Mucosa of stomach (tissue), 1 donor: ENCODE measurements around the gene CX3CL1.
A peak's percentile ranks its signal among the peaks of the same experiment; 100 is the strongest.
"Not testable (repeated sequence)": the region's sequence is repeated elsewhere in the genome, so short reads cannot be mapped to it uniquely, and the experiment has no call there.

Experiments used
- H3K27me3 ChIP-seq: one replicate; pipeline ENCODE4 v1.7.0; 2013; ENCODE audit warnings: mild to moderate bottlenecking, low read length; ENCODE audit not compliant: control insufficient read depth, insufficient read depth
- H3K36me3 ChIP-seq: one replicate; pipeline ENCODE4 v1.7.0; 2013; ENCODE audit warnings: low read length; ENCODE audit not compliant: control insufficient read depth, insufficient read depth
- H3K4me1 ChIP-seq: one replicate; pipeline ENCODE4 v1.7.0; 2013; ENCODE audit warnings: mild to moderate bottlenecking, low read length; ENCODE audit not compliant: control insufficient read depth, insufficient read depth
- H3K4me3 ChIP-seq: one replicate; pipeline ENCODE4 v1.7.0; 2013; ENCODE audit warnings: low read length
- H3K9ac ChIP-seq: one replicate; pipeline ENCODE4 v1.7.0; 2013; ENCODE audit warnings: mild to moderate bottlenecking, low read length, moderate library complexity
- H3K9me3 ChIP-seq: one replicate; pipeline ENCODE4 v1.7.0; 2013; ENCODE audit warnings: mild to moderate bottlenecking, low read length, moderate library complexity; ENCODE audit not compliant: control insufficient read depth
- donor health status: Pancreatic carcinoma.

Gene CX3CL1

DNA sequence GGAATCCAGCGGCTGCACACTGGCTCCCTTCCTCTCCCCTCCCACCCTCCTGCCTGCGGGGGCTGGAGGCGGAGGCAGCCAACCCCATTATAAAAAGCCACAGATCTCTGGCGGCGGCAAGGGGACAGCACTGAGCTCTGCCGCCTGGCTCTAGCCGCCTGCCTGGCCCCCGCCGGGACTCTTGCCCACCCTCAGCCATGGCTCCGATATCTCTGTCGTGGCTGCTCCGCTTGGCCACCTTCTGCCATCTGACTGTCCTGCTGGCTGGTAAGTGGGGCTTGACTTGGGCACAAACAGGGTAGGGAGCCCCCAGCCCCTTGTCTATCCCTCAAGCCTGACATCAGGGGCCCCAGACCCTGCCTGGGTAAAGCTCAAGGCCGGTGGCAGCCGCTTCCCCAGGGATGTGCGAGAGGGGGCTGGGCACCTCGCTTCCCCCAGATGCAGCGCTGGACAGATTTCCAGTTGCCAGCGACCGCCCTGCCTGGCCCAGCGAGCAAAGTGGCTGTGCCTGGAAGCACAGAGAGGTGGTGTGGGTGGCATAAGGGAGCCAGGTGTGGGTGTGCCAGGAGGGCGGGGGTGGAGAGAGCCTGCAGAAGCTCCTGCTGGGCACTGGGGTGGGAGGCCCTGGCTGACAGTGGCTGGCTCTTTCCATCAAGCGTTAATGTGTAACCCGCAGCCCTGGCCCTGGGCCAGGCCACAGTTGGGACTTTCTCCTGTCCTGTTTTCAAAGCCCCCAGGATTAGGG is at the start of gene CX3CL1:
TSS of gene CX3CL1 (plus strand) at position 119 of the 745 bp plus-strand sequence. CDS start at position 198, 79 bp downstream.
- peak within 1 kb of the TSS; percentile 74 for H3K9ac ChIP-seq
- no peaks in the 10 kb centered on the region for H3K36me3 ChIP-seq
- H3K4me1 ChIP-seq: peaks cover 18% of the 10 kb centered on the region
- no peak within 1 kb of the TSS for H3K4me3 ChIP-seq
- no peaks in the 10 kb centered on the region for H3K9me3 ChIP-seq
- H3K27me3 ChIP-seq: no peaks in the 10 kb centered on the region

DNA sequence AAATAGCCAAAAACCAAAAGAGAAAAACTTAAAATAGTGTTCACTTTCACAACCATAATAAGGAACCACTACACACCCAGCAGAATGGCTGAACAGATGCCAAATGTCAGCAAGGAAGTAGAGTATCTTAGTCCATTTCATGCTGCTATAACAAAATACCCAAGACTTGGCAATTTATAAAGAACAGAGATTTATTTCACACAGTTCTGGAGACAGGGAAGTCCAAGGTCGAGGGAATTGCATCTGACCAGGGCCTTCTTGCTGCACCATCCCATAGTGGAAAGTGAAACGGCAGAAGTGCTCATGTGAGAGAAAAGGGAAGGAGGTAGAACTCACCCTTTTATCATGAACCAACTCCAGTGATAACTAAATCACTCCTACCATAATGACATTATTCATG is 47.5 kb upstream of the CX3CL1 start:
- no peaks in the 10 kb centered on the region for H3K4me1 ChIP-seq
- no peaks in the 10 kb centered on the region for H3K36me3 ChIP-seq
- no peaks in the 10 kb centered on the region for H3K9me3 ChIP-seq
- no peaks in the 10 kb centered on the region for H3K27me3 ChIP-seq
- H3K4me3 ChIP-seq: no peak overlapping the region
- H3K9ac ChIP-seq: no peak overlapping the region

DNA sequence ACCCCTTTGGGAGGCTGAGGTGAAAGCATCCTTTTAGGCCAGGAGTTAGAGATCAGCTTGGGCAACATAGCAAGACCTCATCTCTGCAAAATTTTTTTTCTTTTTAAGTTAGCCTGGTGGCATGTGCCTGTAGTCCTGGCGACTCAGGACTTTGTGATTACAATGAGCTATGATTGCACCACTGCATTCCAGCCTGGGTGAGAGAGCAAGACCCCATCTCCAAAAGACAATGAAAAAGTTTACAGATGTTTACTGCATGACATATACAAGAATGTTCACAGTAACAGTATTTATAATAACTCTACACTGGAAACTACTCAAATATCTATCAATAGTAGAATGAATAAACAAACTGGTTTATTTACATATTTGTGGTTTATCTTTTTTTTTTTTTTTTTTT is 46.8 kb upstream of the CX3CL1 start:
- no peaks in the 10 kb centered on the region for H3K9me3 ChIP-seq
- no peaks in the 10 kb centered on the region for H3K27me3 ChIP-seq
- H3K4me1 ChIP-seq: no peaks in the 10 kb centered on the region
- no peak overlapping the region for H3K4me3 ChIP-seq
- H3K36me3 ChIP-seq: no peaks in the 10 kb centered on the region
- H3K9ac ChIP-seq: no peak overlapping the region

DNA sequence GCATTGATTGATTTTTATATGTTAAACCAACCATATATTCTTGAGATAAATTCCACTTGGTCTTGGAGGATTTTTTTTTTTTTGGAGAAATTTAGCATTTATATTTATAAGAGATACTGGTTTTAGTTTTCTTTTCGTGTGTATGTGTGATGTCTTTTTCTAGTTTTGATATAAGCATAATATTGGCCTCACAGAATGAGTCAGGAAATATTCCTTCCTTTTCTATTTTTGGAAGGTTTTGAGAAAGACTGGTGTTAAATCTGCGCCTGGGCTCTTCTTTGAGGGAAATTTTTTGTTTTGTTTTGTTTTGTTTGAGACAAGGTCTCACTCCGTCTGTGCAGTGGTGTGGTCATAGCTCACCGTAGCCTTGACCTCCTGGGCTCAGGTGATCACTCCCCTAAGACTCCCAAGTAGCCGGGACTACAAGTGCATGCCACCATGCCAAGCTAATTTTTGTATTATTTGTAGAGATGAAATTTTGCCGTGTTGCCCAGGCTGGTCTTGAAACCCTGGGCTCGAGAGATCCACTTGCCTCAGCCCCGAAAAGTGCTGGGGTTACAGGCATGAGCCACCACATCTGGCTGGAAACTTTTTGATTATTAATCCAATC is 42.5 kb upstream of the CX3CL1 start:
- Histone ChIP-seq H3K4me1 (no peaks in the 10 kb centered on the region), H3K27me3 (no peaks in the 10 kb centered on the region), H3K36me3 (no peaks in the 10 kb centered on the region), H3K9me3 (no peaks in the 10 kb centered on the region), H3K4me3 (no peak overlapping the region), H3K9ac (no peak overlapping the region)

DNA sequence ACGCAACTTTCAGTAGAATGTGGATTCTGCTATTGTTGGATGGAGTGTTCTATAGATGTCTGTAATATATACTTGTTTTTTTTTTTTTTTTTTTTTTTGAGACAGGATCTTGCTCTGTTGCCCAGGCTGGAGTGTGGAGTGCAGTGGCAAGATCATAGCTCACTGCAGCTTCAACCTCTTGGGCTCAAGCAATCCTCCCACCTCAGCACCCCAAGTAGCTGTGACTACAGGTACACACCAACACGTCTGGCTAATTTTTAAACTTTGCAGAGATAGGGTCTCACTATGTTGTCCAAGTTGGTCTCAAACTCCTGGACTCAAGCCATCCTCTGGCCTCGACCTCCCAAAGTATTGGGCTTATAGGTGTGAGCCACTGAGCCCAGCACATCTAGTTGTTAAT is 40.9 kb upstream of the CX3CL1 start:
- Histone ChIP-seq H3K4me1 (no peaks in the 10 kb centered on the region), H3K36me3 (no peaks in the 10 kb centered on the region), H3K9me3 (no peaks in the 10 kb centered on the region), H3K27me3 (no peaks in the 10 kb centered on the region), H3K9ac (no peak overlapping the region), H3K4me3 (no peak overlapping the region)

DNA sequence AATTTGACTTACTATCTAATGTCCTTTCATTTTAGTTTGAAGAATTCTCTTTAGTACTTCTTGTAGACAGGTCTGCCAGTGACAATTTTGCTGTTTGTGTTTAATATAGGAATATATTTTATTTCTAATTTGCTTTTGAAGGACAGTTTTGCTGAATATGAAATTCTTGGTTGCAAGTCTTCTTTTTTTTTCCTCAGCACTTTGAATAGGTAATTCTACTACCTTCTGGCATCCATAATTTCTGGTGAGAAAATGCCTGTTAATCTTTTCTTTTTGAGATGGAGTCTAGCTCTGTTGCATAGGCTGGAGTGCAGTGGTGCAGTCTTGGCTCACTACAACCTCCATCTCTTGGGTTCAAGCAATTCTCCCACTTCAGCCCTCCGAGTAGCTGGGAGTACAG is 38.9 kb upstream of the CX3CL1 start:
- H3K4me3 ChIP-seq: no peak overlapping the region
- H3K4me1 ChIP-seq: no peaks in the 10 kb centered on the region
- no peaks in the 10 kb centered on the region for H3K36me3 ChIP-seq
- no peaks in the 10 kb centered on the region for H3K27me3 ChIP-seq
- no peak overlapping the region for H3K9ac ChIP-seq
- no peaks in the 10 kb centered on the region for H3K9me3 ChIP-seq

DNA sequence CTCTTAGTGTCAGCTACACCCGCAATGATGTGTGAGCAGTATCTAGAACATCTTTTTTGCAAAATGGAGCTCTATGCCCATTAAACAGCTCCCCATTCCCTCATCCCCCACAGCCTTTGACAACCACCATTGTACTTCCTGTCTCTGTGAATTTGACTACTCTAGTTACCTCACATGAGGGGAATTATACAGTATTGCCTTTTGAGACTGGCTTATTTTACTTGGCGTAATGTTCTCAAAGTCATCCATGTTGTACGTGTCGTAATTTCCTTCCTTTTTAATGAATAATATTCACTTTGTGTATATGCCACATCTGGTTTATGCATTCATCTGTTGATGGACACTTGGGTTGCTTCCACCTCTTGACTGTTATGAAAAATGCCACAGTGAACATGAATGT is 36.9 kb upstream of the CX3CL1 start:
- H3K4me3 ChIP-seq: no peak overlapping the region
- H3K27me3 ChIP-seq: no peaks in the 10 kb centered on the region
- no peaks in the 10 kb centered on the region for H3K9me3 ChIP-seq
- no peaks in the 10 kb centered on the region for H3K36me3 ChIP-seq
- no peaks in the 10 kb centered on the region for H3K4me1 ChIP-seq
- H3K9ac ChIP-seq: no peak overlapping the region

DNA sequence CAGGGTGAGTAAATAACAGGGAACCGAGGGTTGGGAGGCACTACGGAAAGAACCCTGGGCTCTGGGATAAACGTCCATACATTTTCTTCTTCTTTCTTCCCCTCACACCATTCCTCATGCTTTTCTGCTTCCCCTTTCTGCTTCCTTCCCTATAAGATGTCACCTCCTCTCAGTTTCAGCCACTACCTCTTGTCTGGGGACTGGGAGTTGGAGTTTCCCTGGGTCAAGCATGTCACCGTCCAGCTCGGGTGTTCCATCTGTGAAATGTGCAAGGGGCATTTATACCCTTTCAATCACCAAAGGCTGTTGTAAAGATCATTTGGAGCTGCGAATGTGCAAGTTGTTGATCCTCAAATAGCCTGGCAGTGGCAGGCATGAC is 31.2 kb upstream of the CX3CL1 start:
- H3K36me3 ChIP-seq: no peaks in the 10 kb centered on the region
- H3K27me3 ChIP-seq: no peaks in the 10 kb centered on the region
- H3K9me3 ChIP-seq: no peaks in the 10 kb centered on the region
- H3K4me3 ChIP-seq: no peak overlapping the region
- H3K4me1 ChIP-seq: peaks cover 10% of the 10 kb centered on the region
- no peak overlapping the region for H3K9ac ChIP-seq

DNA sequence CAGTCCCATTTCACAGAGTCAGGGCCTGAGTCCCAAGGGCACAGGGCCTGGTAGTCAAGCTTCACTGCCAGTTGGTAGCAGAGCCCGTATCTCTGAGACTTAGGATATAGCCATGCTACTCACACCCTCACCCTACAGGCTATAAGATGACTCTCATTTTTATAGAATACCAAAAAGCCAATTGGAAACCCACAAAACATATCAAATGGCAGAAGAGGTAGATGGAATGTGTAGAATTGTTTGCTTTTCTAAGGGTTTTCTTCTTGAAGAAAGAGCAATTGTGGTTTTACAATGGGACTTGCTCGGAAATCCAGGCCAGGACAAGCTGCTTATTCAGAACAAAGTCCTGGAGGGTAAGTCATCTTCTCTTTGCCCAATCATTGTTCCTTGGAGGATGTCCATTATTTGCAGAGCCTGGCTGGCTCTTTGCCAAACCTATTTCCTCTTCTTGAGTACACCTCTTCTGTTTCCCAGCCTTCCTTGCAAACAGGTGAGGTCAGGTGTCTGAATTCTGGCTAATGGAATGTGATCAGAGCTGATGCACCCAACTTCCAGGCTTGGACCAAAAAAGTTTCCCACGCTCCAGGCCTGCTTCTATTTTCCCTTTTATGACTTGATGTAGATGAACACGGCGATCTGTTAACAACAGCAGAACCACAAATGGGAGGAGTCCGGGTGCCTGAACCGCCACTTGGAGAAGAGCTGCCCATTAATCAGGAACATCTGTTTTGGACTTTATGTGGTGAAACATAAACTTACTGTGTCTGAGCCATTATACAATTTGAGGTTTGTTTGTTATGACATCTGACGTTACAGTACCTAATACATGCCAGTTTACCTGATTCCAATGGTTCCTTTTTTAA is 30.6 kb upstream of the CX3CL1 start:
- H3K4me1 ChIP-seq: peaks cover 10% of the 10 kb centered on the region
- no peaks in the 10 kb centered on the region for H3K9me3 ChIP-seq
- no peaks in the 10 kb centered on the region for H3K36me3 ChIP-seq
- H3K9ac ChIP-seq: no peak overlapping the region
- no peaks in the 10 kb centered on the region for H3K27me3 ChIP-seq
- H3K4me3 ChIP-seq: no peak overlapping the region

DNA sequence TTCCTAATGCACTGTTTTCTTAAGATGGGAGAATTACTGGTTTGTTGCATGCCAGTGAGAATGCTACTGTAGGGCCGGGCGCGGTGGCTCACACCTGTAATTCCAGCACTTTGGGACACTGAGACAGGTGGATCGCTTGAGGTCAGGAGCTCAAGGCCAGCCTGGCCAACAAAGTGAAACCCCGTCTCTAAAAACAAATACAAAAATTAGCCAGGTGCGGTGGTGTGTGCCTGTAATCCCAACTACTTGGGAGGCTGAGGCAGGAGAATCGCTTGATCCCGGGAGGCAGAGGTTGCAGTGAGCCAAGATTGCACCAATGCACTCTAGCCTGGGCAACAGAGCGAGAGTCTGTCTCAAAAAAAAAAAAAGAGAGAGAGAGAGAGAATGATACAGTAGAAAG is 29.7 kb upstream of the CX3CL1 start:
- H3K9me3 ChIP-seq, H3K9ac ChIP-seq, H3K27me3 ChIP-seq, H3K4me1 ChIP-seq, H3K36me3 ChIP-seq, H3K4me3 ChIP-seq: not testable (repeated sequence)

DNA sequence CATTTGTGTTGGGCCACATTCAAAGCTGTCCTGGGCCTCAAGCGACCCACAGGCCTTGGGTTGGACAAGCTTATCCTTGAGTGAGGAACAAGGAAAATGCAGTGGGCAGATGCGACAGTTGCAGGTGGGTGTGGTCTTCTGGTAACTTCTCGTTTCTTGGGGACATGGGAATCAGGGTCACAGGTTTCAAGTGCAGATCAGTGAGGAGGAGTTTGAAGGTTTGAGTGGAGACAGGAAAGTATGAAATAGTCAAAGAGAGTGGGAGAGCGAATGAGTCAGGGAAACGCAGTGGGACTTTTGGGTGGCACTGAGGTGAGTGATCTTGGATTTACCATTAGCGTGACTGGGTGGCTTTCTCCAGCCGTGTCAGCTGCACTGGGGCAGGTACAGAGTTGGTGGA is 29.1 kb upstream of the CX3CL1 start:
- no peaks in the 10 kb centered on the region for H3K9me3 ChIP-seq
- no peaks in the 10 kb centered on the region for H3K27me3 ChIP-seq
- H3K4me3 ChIP-seq: no peak overlapping the region
- no peaks in the 10 kb centered on the region for H3K36me3 ChIP-seq
- no peak overlapping the region for H3K9ac ChIP-seq
- peaks cover 10% of the 10 kb centered on the region for H3K4me1 ChIP-seq

DNA sequence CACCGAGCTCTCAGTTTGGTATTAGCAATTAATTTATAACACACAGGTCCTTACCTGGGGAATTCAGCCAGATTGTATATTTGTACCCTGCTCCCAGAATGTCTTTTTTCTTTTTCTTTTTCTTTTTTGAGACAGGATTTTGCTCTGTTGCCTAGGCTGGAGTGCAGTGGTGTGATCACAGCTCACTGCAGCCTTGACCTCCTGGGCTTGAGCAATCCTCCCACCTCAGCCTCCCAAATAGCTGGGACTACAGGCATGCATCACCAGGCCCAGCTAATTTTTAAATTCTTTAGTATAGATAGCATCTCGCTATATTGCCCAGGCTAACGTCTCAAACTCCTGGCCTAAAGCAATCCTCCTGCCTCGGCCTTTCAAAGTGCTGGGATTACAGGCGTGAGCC is 28.2 kb upstream of the CX3CL1 start:
- H3K9ac ChIP-seq, H3K4me1 ChIP-seq, H3K36me3 ChIP-seq, H3K27me3 ChIP-seq, H3K9me3 ChIP-seq, H3K4me3 ChIP-seq: not testable (repeated sequence)
